Stimulated activated effector memory CD8-positive, alpha-beta T cell treated with anti-CD3 and anti-CD28 coated beads, Interleukin-12 subunit alpha, Interleukin-12 subunit beta, amount 100 ng/mL, for 72 hours (primary cell): ENCODE data around the gene SOX5.

Source experiments
- ATAC-seq: fragments of 150-1000 bp; cut with Tn5 transposase; 2 replicates; pipeline ENCODE4 v1.10.0; 2021
- DNase-seq, 2 donors: peaks; one replicate each; pipeline ENCODE4 v3.0.0; 2021 to 2022; ENCODE audit warnings: low spot score in 2 of 2
- H3K27ac Mint-ChIP-seq: one replicate; pipeline ENCODE4 v1.8.0; 2022; ENCODE audit warnings: mild to moderate bottlenecking, mixed read lengths
- H3K36me3 Mint-ChIP-seq: one replicate; pipeline ENCODE4 v1.8.0; 2022; ENCODE audit warnings: mild to moderate bottlenecking, mixed read lengths
- H3K4me1 Mint-ChIP-seq: one replicate; pipeline ENCODE4 v1.8.0; 2022; ENCODE audit warnings: mixed read lengths
- H3K4me3 Mint-ChIP-seq: one replicate; pipeline ENCODE4 v1.8.0; 2022; ENCODE audit warnings: mild to moderate bottlenecking, mixed read lengths
- H3K9me3 Mint-ChIP-seq: one replicate; pipeline ENCODE4 v1.8.0; 2022; ENCODE audit warnings: mixed read lengths

Gene SOX5

GRCh38 chr12:23669691-23670090 lies 279.8 kb downstream of the SOX5 start:
- no peak overlapping the region for H3K27ac Mint-ChIP-seq
- DNase-seq (no peak), ATAC-seq (no peak)
- H3K4me1 Mint-ChIP-seq = no peaks in the 10 kb centered on the region
- peaks cover 2% of the 10 kb centered on the region for H3K9me3 Mint-ChIP-seq
- no peak overlapping the region for H3K4me3 Mint-ChIP-seq
- no peaks in the 10 kb centered on the region for H3K36me3 Mint-ChIP-seq

GRCh38 chr12:23666866-23667265 lies 282.6 kb downstream of the SOX5 start:
- DNase-seq = no peak
- ATAC-seq = no peak
- H3K4me3 Mint-ChIP-seq = no peak overlapping the region
- no peaks in the 10 kb centered on the region for H3K36me3 Mint-ChIP-seq
- H3K4me1 Mint-ChIP-seq = no peaks in the 10 kb centered on the region
- H3K9me3 Mint-ChIP-seq = peaks cover 2% of the 10 kb centered on the region
- H3K27ac Mint-ChIP-seq = no peak overlapping the region

- no peak for ATAC-seq
- H3K4me1 Mint-ChIP-seq = no peaks in the 10 kb centered on the region
Observed at GRCh38 chr12:23662966-23663365, 286.5 kb downstream of the SOX5 start.

GRCh38 chr12:23659131-23659530 lies 290.3 kb downstream of the SOX5 start:
- no peaks in the 10 kb centered on the region for H3K9me3 Mint-ChIP-seq
- H3K4me3 Mint-ChIP-seq = no peak overlapping the region
- no peaks in the 10 kb centered on the region for H3K4me1 Mint-ChIP-seq
- no peak overlapping the region for H3K27ac Mint-ChIP-seq
- no peaks in the 10 kb centered on the region for H3K36me3 Mint-ChIP-seq
- DNase-seq = no peak
- ATAC-seq = no peak

More at GRCh38 chr12:23662966-23663365, 286.5 kb downstream of the SOX5 start:
- Mint-ChIP-seq H3K36me3 (no peaks in the 10 kb centered on the region), H3K27ac (no peak overlapping the region), H3K4me3 (no peak overlapping the region), H3K9me3 (peaks cover 2% of the 10 kb centered on the region)
- DNase-seq = no peak

- Mint-ChIP-seq H3K4me3 (no peak overlapping the region), H3K4me1 (no peaks in the 10 kb centered on the region), H3K36me3 (no peaks in the 10 kb centered on the region), H3K27ac (no peak overlapping the region), H3K9me3 (peaks cover 4% of the 10 kb centered on the region)
- ATAC-seq = no peak
- no peak for DNase-seq
Observed at GRCh38 chr12:23657598-23657997, 291.9 kb downstream of the SOX5 start.

GRCh38 chr12:23655884-23656283 lies 293.6 kb downstream of the SOX5 start:
- Mint-ChIP-seq H3K9me3 (peaks cover 13% of the 10 kb centered on the region), H3K4me1 (no peaks in the 10 kb centered on the region), H3K27ac (no peak overlapping the region), H3K36me3 (no peaks in the 10 kb centered on the region), H3K4me3 (no peak overlapping the region)
- ATAC-seq = no peak
- DNase-seq = no peak

GRCh38 chr12:23655112-23655511 lies 294.4 kb downstream of the SOX5 start:
- no peaks in the 10 kb centered on the region for H3K36me3 Mint-ChIP-seq
- peaks cover 16% of the 10 kb centered on the region for H3K9me3 Mint-ChIP-seq
- H3K4me1 Mint-ChIP-seq = no peaks in the 10 kb centered on the region
- no peak overlapping the region for H3K4me3 Mint-ChIP-seq
- no peak for ATAC-seq
- H3K27ac Mint-ChIP-seq = no peak overlapping the region
- DNase-seq = no peak

- Mint-ChIP-seq H3K9me3 (peaks cover 28% of the 10 kb centered on the region), H3K36me3 (no peaks in the 10 kb centered on the region), H3K4me3 (no peak overlapping the region)
Observed at GRCh38 chr12:23648546-23648945, 300.9 kb downstream of the SOX5 start.

GRCh38 chr12:23640754-23641153 lies 308.7 kb downstream of the SOX5 start:
- peaks cover 25% of the 10 kb centered on the region for H3K9me3 Mint-ChIP-seq
- no peaks in the 10 kb centered on the region for H3K4me1 Mint-ChIP-seq
- DNase-seq = no peak

More at GRCh38 chr12:23648546-23648945, 300.9 kb downstream of the SOX5 start:
- ATAC-seq (no peak), DNase-seq (no peak)
- no peaks in the 10 kb centered on the region for H3K4me1 Mint-ChIP-seq
- H3K27ac Mint-ChIP-seq = no peak overlapping the region

GRCh38 chr12:23634344-23634743 lies 315.1 kb downstream of the SOX5 start:
- Mint-ChIP-seq H3K36me3 (no peaks in the 10 kb centered on the region), H3K4me1 (no peaks in the 10 kb centered on the region), H3K9me3 (peaks cover 9% of the 10 kb centered on the region), H3K27ac (no peak overlapping the region), H3K4me3 (no peak overlapping the region)
- no peak for DNase-seq
- no peak for ATAC-seq

More at GRCh38 chr12:23640754-23641153, 308.7 kb downstream of the SOX5 start:
- Mint-ChIP-seq H3K4me3 (no peak overlapping the region), H3K27ac (no peak overlapping the region), H3K36me3 (no peaks in the 10 kb centered on the region)
- no peak for ATAC-seq

- Mint-ChIP-seq H3K4me1 (no peaks in the 10 kb centered on the region), H3K9me3 (peaks cover 9% of the 10 kb centered on the region), H3K36me3 (no peaks in the 10 kb centered on the region), H3K27ac (no peak overlapping the region), H3K4me3 (no peak overlapping the region)
- DNase-seq = no peak
- no peak for ATAC-seq
Observed at GRCh38 chr12:23631786-23632377, 317.6 kb downstream of the SOX5 start.

- no peak overlapping the region for H3K27ac Mint-ChIP-seq
- ATAC-seq = no peak
Observed at GRCh38 chr12:23630524-23630923, 318.9 kb downstream of the SOX5 start.

GRCh38 chr12:23628806-23629205 lies 320.7 kb downstream of the SOX5 start:
- Mint-ChIP-seq H3K9me3 (peaks cover 4% of the 10 kb centered on the region), H3K4me1 (no peaks in the 10 kb centered on the region), H3K36me3 (no peaks in the 10 kb centered on the region), H3K27ac (no peak overlapping the region), H3K4me3 (no peak overlapping the region)
- no peak for DNase-seq
- ATAC-seq = no peak

More at GRCh38 chr12:23630524-23630923, 318.9 kb downstream of the SOX5 start:
- no peak for DNase-seq
- Mint-ChIP-seq H3K4me3 (no peak overlapping the region), H3K36me3 (no peaks in the 10 kb centered on the region), H3K9me3 (peaks cover 6% of the 10 kb centered on the region), H3K4me1 (no peaks in the 10 kb centered on the region)

GRCh38 chr12:23626791-23627190 lies 322.7 kb downstream of the SOX5 start:
- Mint-ChIP-seq H3K4me3 (no peak overlapping the region), H3K27ac (no peak overlapping the region), H3K9me3 (peaks cover 3% of the 10 kb centered on the region), H3K36me3 (no peaks in the 10 kb centered on the region), H3K4me1 (no peaks in the 10 kb centered on the region)
- no peak for DNase-seq
- no peak for ATAC-seq

GRCh38 chr12:23621900-23622299 lies 327.6 kb downstream of the SOX5 start:
- H3K4me3 Mint-ChIP-seq = no peak overlapping the region
- H3K9me3 Mint-ChIP-seq = peaks cover 9% of the 10 kb centered on the region
- ATAC-seq (no peak), DNase-seq (no peak)
- no peaks in the 10 kb centered on the region for H3K36me3 Mint-ChIP-seq
- no peaks in the 10 kb centered on the region for H3K4me1 Mint-ChIP-seq
- no peak overlapping the region for H3K27ac Mint-ChIP-seq

- Mint-ChIP-seq H3K4me1 (no peaks in the 10 kb centered on the region), H3K27ac (no peak overlapping the region), H3K36me3 (no peaks in the 10 kb centered on the region), H3K9me3 (peaks cover 15% of the 10 kb centered on the region), H3K4me3 (no peak overlapping the region)
- DNase-seq = no peak
- ATAC-seq = no peak
Observed at GRCh38 chr12:23618718-23619117, 330.8 kb downstream of the SOX5 start.

- H3K4me1 Mint-ChIP-seq = no peaks in the 10 kb centered on the region
- ATAC-seq (no peak), DNase-seq (no peak)
- no peak overlapping the region for H3K4me3 Mint-ChIP-seq
- no peaks in the 10 kb centered on the region for H3K36me3 Mint-ChIP-seq
- no peak overlapping the region for H3K27ac Mint-ChIP-seq
- H3K9me3 Mint-ChIP-seq = peaks cover 15% of the 10 kb centered on the region
Observed at GRCh38 chr12:23617749-23618148, 331.7 kb downstream of the SOX5 start.
